GM18861 (cell line): Measurements from ENCODE around the gene C2orf92.

ENCODE experiments used
- ATAC-seq: cut with Tn5 transposase; IDR thresholded peaks from one replicate; pipeline ENCODE4 v1.9.1; 2021; ENCODE audit not compliant: unreplicated experiment

Gene C2orf92

GRCh38 chr2:97740590-97741182 is 71.2 kb downstream of the C2orf92 start:
- no peak for ATAC-seq

- ATAC-seq = no peak
Measured at GRCh38 chr2:97741251-97741650, 71.7 kb downstream of the C2orf92 start.

- ATAC-seq = no peak
Measured at GRCh38 chr2:97741686-97742085, 72.2 kb downstream of the C2orf92 start.

GRCh38 chr2:97742381-97742847 is 72.9 kb downstream of the C2orf92 start:
- ATAC-seq = no peak

- no peak for ATAC-seq
Measured at GRCh38 chr2:97743913-97744312, 74.4 kb downstream of the C2orf92 start.

GRCh38 chr2:97745474-97746174 is 76.1 kb downstream of the C2orf92 start:
- no peak for ATAC-seq

GRCh38 chr2:97747285-97747684 is 77.8 kb downstream of the C2orf92 start:
- ATAC-seq = no peak

GRCh38 chr2:97747716-97748115 is 78.2 kb downstream of the C2orf92 start:
- no peak for ATAC-seq

- no peak for ATAC-seq
Measured at GRCh38 chr2:97749581-97749980, 80.1 kb downstream of the C2orf92 start.

GRCh38 chr2:97750017-97750416 is 80.5 kb downstream of the C2orf92 start:
- ATAC-seq = no peak

GRCh38 chr2:97751752-97752151 is 82.2 kb downstream of the C2orf92 start:
- no peak for ATAC-seq
